Suprapubic skin (tissue), 4 donors: ENCODE results near the gene LHFPL5.

ENCODE experiments used
- EP300 ChIP-seq: sonication (generic); formaldehyde crosslinking; IDR thresholded peaks from one replicate; pipeline ENCODE4 v1.6.1; 2017; ENCODE audit warnings: antibody characterized with exemption
- POLR2A ChIP-seq, 2 donors: fragments of 450-650 bp; IDR thresholded peaks; one replicate each; pipeline ENCODE4 v1.6.1; 2017; ENCODE audit warnings: antibody characterized with exemption in 2 of 2, mild to moderate bottlenecking in 2 of 2, moderate library complexity in 2 of 2
- POLR2AphosphoS5 ChIP-seq, 3 donors: sonication (generic); formaldehyde crosslinking; IDR thresholded peaks; one replicate each; pipeline ENCODE4 v1.6.1; 2017; ENCODE audit warnings: antibody characterized with exemption in 3 of 3
- TF ChIP-seq, protein P1 (sequence below), 2 donors: fragments of 200-600 bp in 1 of 2; fragments of 450-650 bp in 1 of 2; sonication (generic) in 1 of 2; IDR thresholded peaks; one replicate each; pipeline ENCODE4 v1.5.1; 2016 to 2019; ENCODE audit warnings: antibody characterized with exemption in 2 of 2, mild to moderate bottlenecking in 1 of 2, moderate library complexity in 1 of 2

DNA sequence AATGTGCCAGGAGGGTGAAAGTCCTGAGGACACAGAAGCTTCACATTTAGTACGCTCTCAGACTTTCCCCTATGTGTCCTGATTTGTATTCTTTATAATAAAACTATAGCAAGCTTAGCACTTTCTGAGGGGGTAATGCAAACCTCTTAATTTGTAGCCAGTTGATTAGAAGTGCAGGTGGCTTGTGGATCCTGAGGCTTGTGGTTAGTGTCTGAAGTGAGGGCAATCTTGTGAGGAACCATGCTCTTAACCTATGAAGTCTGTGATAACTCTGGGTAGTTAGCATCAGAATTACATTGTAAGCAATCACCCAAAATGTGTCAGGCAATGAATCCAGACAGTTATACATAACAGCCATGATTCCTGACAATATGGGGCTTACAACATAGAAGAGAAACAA is 51.1 kb downstream of the LHFPL5 start:
- TF ChIP-seq, protein P1, sequence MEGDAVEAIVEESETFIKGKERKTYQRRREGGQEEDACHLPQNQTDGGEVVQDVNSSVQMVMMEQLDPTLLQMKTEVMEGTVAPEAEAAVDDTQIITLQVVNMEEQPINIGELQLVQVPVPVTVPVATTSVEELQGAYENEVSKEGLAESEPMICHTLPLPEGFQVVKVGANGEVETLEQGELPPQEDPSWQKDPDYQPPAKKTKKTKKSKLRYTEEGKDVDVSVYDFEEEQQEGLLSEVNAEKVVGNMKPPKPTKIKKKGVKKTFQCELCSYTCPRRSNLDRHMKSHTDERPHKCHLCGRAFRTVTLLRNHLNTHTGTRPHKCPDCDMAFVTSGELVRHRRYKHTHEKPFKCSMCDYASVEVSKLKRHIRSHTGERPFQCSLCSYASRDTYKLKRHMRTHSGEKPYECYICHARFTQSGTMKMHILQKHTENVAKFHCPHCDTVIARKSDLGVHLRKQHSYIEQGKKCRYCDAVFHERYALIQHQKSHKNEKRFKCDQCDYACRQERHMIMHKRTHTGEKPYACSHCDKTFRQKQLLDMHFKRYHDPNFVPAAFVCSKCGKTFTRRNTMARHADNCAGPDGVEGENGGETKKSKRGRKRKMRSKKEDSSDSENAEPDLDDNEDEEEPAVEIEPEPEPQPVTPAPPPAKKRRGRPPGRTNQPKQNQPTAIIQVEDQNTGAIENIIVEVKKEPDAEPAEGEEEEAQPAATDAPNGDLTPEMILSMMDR (IDR thresholded peaks at IDR 0.05), result no peak
- TF ChIP-seq POLR2A (IDR thresholded peaks at IDR 0.05), result no peak
- TF ChIP-seq POLR2AphosphoS5 (IDR thresholded peaks at IDR 0.05), result no peak
- no peak for TF ChIP-seq EP300
